ENCODE measurements around the gene APCDD1L. TPM values are rescaled to one million over a fixed set of nuclear protein-coding genes. Genes with fewer than 3 reads are reported as not detected.

APCDD1L gene
- total RNA-seq, 2 experiments from 2014 or later: not detected

- Histone ChIP-seq H3K9me3 (ENCODE audit: control insufficient read depth in 1 of 2, insufficient read depth in 1 of 2, low read length in 2 of 2) (peaks cover 14 to 21% of the 10 kb centered on the region in 2 experiments), H3K4me1 (ENCODE audit: insufficient read depth, low read length) (peaks cover 6% of the 10 kb centered on the region), H3K4me3 (ENCODE audit: low read length) (no peak overlapping the region), H3K27me3 (ENCODE audit: control insufficient read depth in 1 of 2, insufficient read depth in 2 of 2, low read length in 2 of 2) (no peaks in the 10 kb centered on the region), H3K27ac (ENCODE audit: low read depth in 1 of 2, low read length in 2 of 2) (no peak overlapping the region), H3K36me3 (ENCODE audit: insufficient read depth, low read length) (no peaks in the 10 kb centered on the region)
- no peak for ATAC-seq (ENCODE audit: poor library complexity)
- no peak for DNase-seq
- Mint-ChIP-seq H3K36me3 (ENCODE audit: low read depth) (peaks cover 7% of the 10 kb centered on the region), H3K4me1 (ENCODE audit: low read depth) (no peaks in the 10 kb centered on the region), H3K4me3 (no peak overlapping the region), H3K27ac (no peak overlapping the region), H3K9me3 (peaks cover 12% of the 10 kb centered on the region), H3K27me3 (peaks cover 42% of the 10 kb centered on the region)
- ChIA-PET POLR2A (interaction anchor here (0.5 kb wide), 1 partner anchor 149 kb away, joined by 5 read pairs; no protein-coding TSS in a partner anchor), CTCF (no interaction called here)
- intact Hi-C loops (cut with DNase I, micrococcal nuclease): loop anchor here in 1 of 2 experiments (10.0 kb wide), 1 partner anchor 1012 kb away; no protein-coding TSS in a partner anchor
- no peak for TF ChIP-seq CTCF (IDR thresholded peaks at IDR 0.05)
These were observed 32.1 kb downstream of the APCDD1L start for GRCh38 chr20:58483051-58483450.

DNA sequence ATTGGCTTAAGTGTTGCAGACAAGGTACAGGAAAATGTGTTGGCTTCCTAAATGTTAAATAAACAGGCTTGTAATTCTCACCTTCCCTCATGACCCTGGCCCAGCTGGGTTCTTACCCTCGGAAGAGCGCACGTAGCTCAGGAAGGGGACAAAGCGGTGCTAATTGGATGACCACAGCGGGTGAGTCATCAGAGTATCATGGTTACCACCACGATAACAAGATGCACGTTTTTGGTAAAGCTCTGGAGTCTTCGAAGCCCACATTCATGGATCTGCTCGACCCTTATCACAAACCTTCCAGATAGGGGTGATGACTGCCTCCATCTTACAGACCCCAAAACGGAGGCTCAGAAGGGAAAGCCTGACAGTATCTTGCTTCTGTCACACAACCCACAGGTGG, 32.8 kb downstream of the APCDD1L start:
- peaks cover 7% of the 10 kb centered on the region for H3K36me3 Mint-ChIP-seq (ENCODE audit: low read depth)
- no peaks in the 10 kb centered on the region for H3K4me1 Mint-ChIP-seq (ENCODE audit: low read depth)
- H3K27ac ChIP-seq (ENCODE audit: low read depth in 1 of 2, low read length in 2 of 2): no peak overlapping the region
- ChIA-PET CTCF (no interaction called here), POLR2A (no interaction called here)
- DNase-seq (no peak), ATAC-seq (ENCODE audit: poor library complexity) (no peak)
- intact Hi-C loops (cut with DNase I, micrococcal nuclease): loop anchor here in 1 of 2 experiments (10.0 kb wide), 1 partner anchor 1012 kb away; no protein-coding TSS in a partner anchor
- no peaks in the 10 kb centered on the region for H3K27me3 ChIP-seq (ENCODE audit: control insufficient read depth in 1 of 2, insufficient read depth in 2 of 2, low read length in 2 of 2)
- no peak for TF ChIP-seq CTCF (IDR thresholded peaks at IDR 0.05)
- H3K4me1 ChIP-seq (ENCODE audit: insufficient read depth, low read length): peaks cover 6% of the 10 kb centered on the region
- H3K27me3 Mint-ChIP-seq: peaks cover 37% of the 10 kb centered on the region
- H3K9me3 Mint-ChIP-seq: peaks cover 12% of the 10 kb centered on the region
- no peak overlapping the region for H3K4me3 Mint-ChIP-seq
- H3K36me3 ChIP-seq (ENCODE audit: insufficient read depth, low read length): no peaks in the 10 kb centered on the region
- H3K4me3 ChIP-seq (ENCODE audit: low read length): no peak overlapping the region
- H3K9me3 ChIP-seq (ENCODE audit: control insufficient read depth in 1 of 2, insufficient read depth in 1 of 2, low read length in 2 of 2): peaks cover 14 to 15% of the 10 kb centered on the region in 2 experiments
- H3K27ac Mint-ChIP-seq: no peak overlapping the region

- Mint-ChIP-seq H3K27me3 (peaks cover 37% of the 10 kb centered on the region), H3K9me3 (peaks cover 12% of the 10 kb centered on the region), H3K36me3 (ENCODE audit: low read depth) (peaks cover 7% of the 10 kb centered on the region), H3K4me1 (ENCODE audit: low read depth) (no peaks in the 10 kb centered on the region), H3K4me3 (no peak overlapping the region), H3K27ac (no peak overlapping the region)
- DNase-seq (peak in 13 of 14 experiments; percentile 4 to 80 (median 54)), ATAC-seq (ENCODE audit: poor library complexity) (no peak)
- POLR2A ChIA-PET: no interaction called here
- H3K36me3 ChIP-seq (ENCODE audit: insufficient read depth, low read length): no peaks in the 10 kb centered on the region
- TF ChIP-seq CTCF (IDR thresholded peaks at IDR 0.05): no peak
- peaks cover 11 to 12% of the 10 kb centered on the region in 2 experiments for H3K9me3 ChIP-seq (ENCODE audit: control insufficient read depth in 1 of 2, insufficient read depth in 1 of 2, low read length in 2 of 2)
- no peak overlapping the region for H3K27ac ChIP-seq (ENCODE audit: low read depth in 1 of 2, low read length in 2 of 2)
- CTCF ChIA-PET: interaction anchor here (0.8 to 1.5 kb wide), 6 partner anchors 150 to 1014 kb away, joined by 3 to 11 read pairs (median 4); partner anchors contain the start of gene STX16
- intact Hi-C loops (cut with DNase I, micrococcal nuclease): loop anchor here in 1 of 2 experiments (1.0 to 10.0 kb wide), 2 partner anchors 358 to 1013 kb away; no protein-coding TSS in a partner anchor
- no peaks in the 10 kb centered on the region for H3K27me3 ChIP-seq (ENCODE audit: control insufficient read depth in 1 of 2, insufficient read depth in 2 of 2, low read length in 2 of 2)
- peaks cover 6% of the 10 kb centered on the region for H3K4me1 ChIP-seq (ENCODE audit: insufficient read depth, low read length)
- H3K4me3 ChIP-seq (ENCODE audit: low read length): no peak overlapping the region
These were observed 33.6 kb downstream of the APCDD1L start for GRCh38 chr20:58481481-58482021.

Data from CD4-positive, alpha-beta T cell (primary cell).